ENCODE measurements around the gene CMSS1.

The CMSS1 gene

GRCh38 chr3:100171211-100171914 is 353.7 kb downstream of the CMSS1 start:
- no peak for TF ChIP-seq SIN3A (IDR thresholded peaks at IDR 0.05; ENCODE audit: borderline replicate concordance, insufficient read depth, low read length)

GRCh38 chr3:100173961-100174360 is 356.3 kb downstream of the CMSS1 start:
- TF ChIP-seq POLR2AphosphoS5 (IDR thresholded peaks at IDR 0.05; ENCODE audit: low read depth, low read length): no peak
- no peak for TF ChIP-seq REST (IDR thresholded peaks at IDR 0.05; ENCODE audit: insufficient read depth in 1 of 2, low read depth in 2 of 2, low read length in 2 of 2)
- TF ChIP-seq SIN3A (IDR thresholded peaks at IDR 0.05; ENCODE audit: borderline replicate concordance, insufficient read depth, low read length): no peak
- no peak for TF ChIP-seq TAF1 (IDR thresholded peaks at IDR 0.05; ENCODE audit: borderline replicate concordance, insufficient read depth, low read length)
- TF ChIP-seq FOXP2 (optimal IDR thresholded peaks at IDR 0.05; ENCODE audit: borderline replicate concordance, extremely low read depth, extremely low read length, insufficient read depth): no peak

DNA sequence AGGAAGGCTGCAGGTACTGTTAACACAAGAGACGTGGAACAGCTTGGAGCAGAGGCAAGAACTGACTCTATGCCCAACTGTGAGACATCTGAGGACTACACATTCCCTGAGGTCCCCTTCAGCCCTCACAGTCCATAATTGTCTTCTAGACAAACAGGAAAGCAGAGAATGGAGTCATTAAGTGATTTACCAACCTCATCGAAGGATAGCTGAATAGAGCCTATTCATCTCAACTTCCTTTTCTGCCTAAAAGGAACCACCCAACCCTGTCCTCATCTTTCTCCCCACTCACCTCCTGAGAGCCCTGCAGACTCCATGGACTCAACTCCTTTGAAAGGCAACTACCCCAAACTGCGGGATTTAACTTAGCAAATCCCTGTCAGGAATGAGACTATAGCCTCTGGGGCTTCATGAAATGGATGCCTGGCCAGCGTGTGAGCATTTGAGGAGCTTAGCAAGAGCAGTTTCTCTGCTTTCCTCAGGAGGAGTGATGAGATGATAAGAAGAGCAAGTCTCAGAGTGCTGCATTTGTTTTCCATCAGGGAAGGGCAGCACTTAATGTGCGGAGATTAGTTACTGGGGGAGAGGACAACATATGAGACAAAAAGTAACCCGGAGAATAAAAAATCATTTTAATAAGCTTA is 358.1 kb downstream of the CMSS1 start:
- TF ChIP-seq SIN3A (IDR thresholded peaks at IDR 0.05; ENCODE audit: borderline replicate concordance, insufficient read depth, low read length) (no peak), REST (IDR thresholded peaks at IDR 0.05; ENCODE audit: insufficient read depth in 1 of 2, low read depth in 2 of 2, low read length in 2 of 2) (no peak), FOXP2 (optimal IDR thresholded peaks at IDR 0.05; ENCODE audit: borderline replicate concordance, extremely low read depth, extremely low read length, insufficient read depth) (no peak), TAF1 (IDR thresholded peaks at IDR 0.05; ENCODE audit: borderline replicate concordance, insufficient read depth, low read length) (no peak), POLR2AphosphoS5 (IDR thresholded peaks at IDR 0.05; ENCODE audit: low read depth, low read length) (no peak)

- TF ChIP-seq TAF1 (IDR thresholded peaks at IDR 0.05; ENCODE audit: borderline replicate concordance, insufficient read depth, low read length) (no peak), FOXP2 (optimal IDR thresholded peaks at IDR 0.05; ENCODE audit: borderline replicate concordance, extremely low read depth, extremely low read length, insufficient read depth) (no peak), SIN3A (IDR thresholded peaks at IDR 0.05; ENCODE audit: borderline replicate concordance, insufficient read depth, low read length) (no peak), POLR2AphosphoS5 (IDR thresholded peaks at IDR 0.05; ENCODE audit: low read depth, low read length) (no peak), REST (IDR thresholded peaks at IDR 0.05; ENCODE audit: insufficient read depth in 1 of 2, low read depth in 2 of 2, low read length in 2 of 2) (no peak)
These were observed 362.2 kb downstream of the CMSS1 start for GRCh38 chr3:100179692-100180349.

DNA sequence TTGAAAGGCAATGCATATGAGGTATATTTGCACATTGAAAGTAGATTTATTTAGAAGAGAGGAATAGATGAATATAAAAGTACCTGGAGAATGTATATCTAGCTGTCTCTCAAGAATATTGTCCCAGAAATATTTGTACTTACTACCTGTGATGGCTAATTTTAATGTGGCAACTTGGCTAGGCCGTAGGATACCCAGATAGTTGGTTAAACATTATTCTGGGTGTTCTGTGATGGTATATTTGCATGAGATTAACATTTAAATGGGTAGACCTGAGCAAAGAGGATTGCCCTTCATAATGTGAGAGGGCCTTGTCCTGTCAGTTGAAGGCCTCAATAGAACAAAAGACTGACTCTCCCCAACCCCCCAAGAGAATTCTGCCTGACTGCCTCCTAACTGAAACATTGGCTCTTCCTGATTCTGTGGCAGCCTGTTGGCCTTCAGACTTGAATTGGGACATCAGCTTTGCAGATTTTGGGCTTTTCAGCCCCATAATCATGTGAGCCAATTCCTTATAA is 366.0 kb downstream of the CMSS1 start:
- TF ChIP-seq POLR2AphosphoS5 (IDR thresholded peaks at IDR 0.05; ENCODE audit: low read depth, low read length) (no peak), TAF1 (IDR thresholded peaks at IDR 0.05; ENCODE audit: borderline replicate concordance, insufficient read depth, low read length) (no peak), SIN3A (IDR thresholded peaks at IDR 0.05; ENCODE audit: borderline replicate concordance, insufficient read depth, low read length) (no peak), REST (IDR thresholded peaks at IDR 0.05; ENCODE audit: insufficient read depth in 1 of 2, low read depth in 2 of 2, low read length in 2 of 2) (no peak), FOXP2 (optimal IDR thresholded peaks at IDR 0.05; ENCODE audit: borderline replicate concordance, extremely low read depth, extremely low read length, insufficient read depth) (no peak)
